ENCODE results near the gene SHROOM3.

DNA sequence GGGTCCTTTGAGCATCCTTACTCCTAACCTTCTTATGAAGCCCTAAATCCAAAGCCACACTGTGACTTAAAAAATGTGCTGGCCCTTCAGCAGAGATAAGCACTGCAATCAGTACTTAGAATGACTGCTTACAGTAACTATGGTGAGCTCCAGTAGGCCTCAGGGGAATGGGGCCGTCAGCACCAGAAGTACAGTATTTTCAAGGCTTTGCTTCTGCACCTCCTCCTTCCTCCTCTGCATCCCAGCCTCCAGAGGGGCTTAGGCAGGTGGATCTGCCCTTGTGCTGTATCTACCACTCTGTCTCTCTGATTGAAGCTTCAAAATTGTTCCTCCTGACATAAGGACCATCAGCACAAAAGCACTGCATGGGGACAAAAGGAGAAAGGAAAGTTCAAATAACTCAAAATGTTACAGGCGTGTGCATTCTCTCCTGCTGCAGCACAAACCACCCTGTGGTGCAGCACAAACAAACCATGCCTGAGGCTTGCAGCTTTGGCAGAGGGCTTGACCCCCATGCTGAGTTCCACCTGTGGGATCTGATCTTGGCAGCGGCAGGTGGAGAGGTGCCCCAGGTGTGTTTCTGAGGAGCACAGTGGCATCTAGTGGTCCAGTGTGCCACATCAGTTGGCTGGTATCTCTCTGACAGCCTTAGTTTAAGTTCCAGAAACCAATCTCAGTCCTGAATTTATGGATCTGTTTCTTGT lies 298.2 kb downstream of the SHROOM3 start:
- TF ChIP-seq REST (IDR thresholded peaks at IDR 0.05; ENCODE audit: unreplicated experiment) = no peak
- no peak for TF ChIP-seq ZNF114 (CRISPR knock-in tag; IDR thresholded peaks at IDR 0.05)
- no peak for TF ChIP-seq EZH2 (IDR thresholded peaks at IDR 0.05; ENCODE audit: low read depth, unreplicated experiment)

Data from GM23338 (cell line).